GM23338 (cell line): ENCODE results near the gene MCM9. TPM values are rescaled to one million over a fixed set of nuclear protein-coding genes. Genes with fewer than 3 reads are reported as not detected.

Experiments used
- ATAC-seq: fragments of 200-7000 bp; cut with Tn5 transposase; 3 replicates; pipeline ENCODE4 v1.9.1; 2020
- DNase-seq: peaks from one replicate; pipeline ENCODE4 v3.0.0-alpha.2; 2015; ENCODE audit warnings: low spot score
- H2AFZ ChIP-seq: fragments of 200-600 bp; sonication (generic); 2 replicates; pipeline ENCODE4 v1.8.0; 2016; ENCODE audit warnings: antibody characterized with exemption, mild to moderate bottlenecking, moderate library complexity
- H3F3A ChIP-seq: fragments of 200-600 bp; sonication (generic); replicated peaks from 2 replicates; pipeline ENCODE4 v1.8.0; 2017; ENCODE audit warnings: antibody characterized with exemption, mixed run types, low read depth
- H3K27ac ChIP-seq: fragments of 200-600 bp; sonication (generic); 2 replicates; pipeline ENCODE4 v1.6.1; 2016; ENCODE audit warnings: low read depth
- H3K27me3 ChIP-seq: fragments of 200-600 bp; sonication (generic); 2 replicates; pipeline ENCODE4 v1.8.0; 2016; ENCODE audit warnings: mild to moderate bottlenecking, mixed run types, moderate library complexity; ENCODE audit not compliant: insufficient read depth
- H3K36me3 ChIP-seq: fragments of 200-600 bp; sonication (generic); 2 replicates; pipeline ENCODE4 v1.8.0; 2016; ENCODE audit warnings: mild to moderate bottlenecking; ENCODE audit not compliant: insufficient read depth
- H3K4me1 ChIP-seq: fragments of 200-600 bp; sonication (generic); 2 replicates; pipeline ENCODE4 v1.8.0; 2016; ENCODE audit warnings: mild to moderate bottlenecking, moderate library complexity; ENCODE audit not compliant: insufficient read depth
- H3K4me2 ChIP-seq: fragments of 200-600 bp; sonication (generic); 2 replicates; pipeline ENCODE4 v1.7.1; 2017; ENCODE audit warnings: mixed run types
- H3K4me3 ChIP-seq: fragments of 200-600 bp; sonication (generic); 2 replicates; pipeline ENCODE4 v1.6.1; 2016; ENCODE audit warnings: mixed run types
- H3K79me2 ChIP-seq: fragments of 200-600 bp; sonication (generic); replicated peaks from 2 replicates; pipeline ENCODE4 v1.8.0; 2017; ENCODE audit warnings: mild to moderate bottlenecking; ENCODE audit not compliant: insufficient read depth
- H3K9me2 ChIP-seq: fragments of 200-600 bp; sonication (generic); 2 replicates; pipeline ENCODE4 v1.8.0; 2017; ENCODE audit not compliant: insufficient read depth
- H4K20me1 ChIP-seq: fragments of 200-600 bp; sonication (generic); replicated peaks from 2 replicates; pipeline ENCODE4 v1.8.0; 2017; ENCODE audit warnings: mild to moderate bottlenecking; ENCODE audit not compliant: insufficient read depth
- H3K27ac Mint-ChIP-seq: 2 replicates; pipeline ENCODE4 v1.8.0; 2020; ENCODE audit warnings: inconsistent platforms, mild to moderate bottlenecking, moderate library complexity, mixed read lengths
- H3K27me3 Mint-ChIP-seq: 3 replicates; pipeline ENCODE4 v1.8.0; 2022; ENCODE audit warnings: low read depth, mild to moderate bottlenecking, moderate library complexity, mixed read lengths, inconsistent platforms; ENCODE audit not compliant: insufficient read depth, poor library complexity
- H3K36me3 Mint-ChIP-seq: 3 replicates; pipeline ENCODE4 v1.8.0; 2021; ENCODE audit warnings: low read depth, mild to moderate bottlenecking, inconsistent platforms, moderate library complexity, mixed read lengths
- H3K4me1 Mint-ChIP-seq: 3 replicates; pipeline ENCODE4 v1.8.0; 2020; ENCODE audit warnings: mild to moderate bottlenecking, inconsistent platforms, mixed read lengths
- H3K4me3 Mint-ChIP-seq: 3 replicates; pipeline ENCODE4 v1.8.0; 2021; ENCODE audit warnings: moderate library complexity, mild to moderate bottlenecking, inconsistent platforms, mixed read lengths
- H3K9me3 Mint-ChIP-seq: 3 replicates; pipeline ENCODE4 v1.8.0; 2020; ENCODE audit warnings: moderate library complexity, mild to moderate bottlenecking, inconsistent platforms, mixed read lengths
- CREB1 ChIP-seq: fragments of 250-450 bp; sonication (Bioruptor Pico); IDR thresholded peaks from 2 replicates; pipeline ENCODE4 v1.5.0; 2020; ENCODE audit warnings: low read depth, mild to moderate bottlenecking, moderate library complexity
- CTCF ChIP-seq, 2 experiments: fragments of 200-600 bp in 1 of 2; sonication (generic) in 1 of 2; conservative IDR thresholded peaks; 2 replicates each; pipeline versions ENCODE4 v1.5.1 to v1.6.1; 2016 to 2017; ENCODE audit warnings: antibody characterized with exemption in 2 of 2, low read depth in 2 of 2, mild to moderate bottlenecking in 2 of 2, moderate library complexity in 1 of 2
- EZH2 ChIP-seq: fragments of 200-600 bp; sonication (generic); IDR thresholded peaks from one replicate; pipeline ENCODE4 v1.8.0; 2017; ENCODE audit warnings: antibody characterized with exemption, mild to moderate bottlenecking, low read depth; ENCODE audit not compliant: unreplicated experiment
- EZH2phosphoT487 ChIP-seq: fragments of 200-600 bp; sonication (generic); IDR thresholded peaks from one replicate; pipeline ENCODE4 v1.8.1; 2018; ENCODE audit warnings: antibody characterized with exemption; ENCODE audit not compliant: unreplicated experiment
- JUNB ChIP-seq: IDR thresholded peaks from one replicate; pipeline ENCODE4 v1.6.1; 2016; ENCODE audit warnings: antibody characterized with exemption; ENCODE audit not compliant: unreplicated experiment
- NANOG ChIP-seq: IDR thresholded peaks from 2 replicates; pipeline ENCODE4 v1.6.1; 2016; ENCODE audit warnings: antibody characterized with exemption, borderline replicate concordance
- POLR2AphosphoS5 ChIP-seq: IDR thresholded peaks from 2 replicates; pipeline ENCODE4 v1.6.1; 2016; ENCODE audit warnings: antibody characterized with exemption, low read depth
- REST ChIP-seq: IDR thresholded peaks from one replicate; pipeline ENCODE4 v1.6.1; 2018; ENCODE audit warnings: antibody characterized with exemption; ENCODE audit not compliant: unreplicated experiment
- STAT1 ChIP-seq: IDR thresholded peaks from one replicate; pipeline ENCODE4 v1.6.1; 2016; ENCODE audit warnings: antibody characterized with exemption; ENCODE audit not compliant: unreplicated experiment
- ZNF114 ChIP-seq: fragments of 250-450 bp; sonication (Bioruptor Pico); IDR thresholded peaks from 2 replicates; pipeline ENCODE4 v1.5.0; 2020; ENCODE audit warnings: mild to moderate bottlenecking, moderate library complexity
- ZNF462 ChIP-seq: fragments of 250-450 bp; sonication (Bioruptor Pico); IDR thresholded peaks from 2 replicates; pipeline ENCODE4 v1.5.0; 2020; ENCODE audit warnings: mild to moderate bottlenecking, moderate library complexity
- polyA plus RNA-seq: library from polyadenylated mRNA; unstranded; fragments of >200 nt; fragmentation: Nextera tagmentation; extraction: Ambion mirVana; gene quantifications from 2 replicates; pipeline ENCODE4 v1.2.1, GENCODE V29; 2016
- total RNA-seq: library from RNA; depleted of rRNA; stranded (reverse); fragments of >200 nt; shearing (Covaris generic); gene quantifications from 2 replicates; pipeline ENCODE4 v1.2.3, GENCODE V29; 2014

Gene MCM9
- total and polyA plus RNA-seq, 2 experiments from 2014 or later: 14.9 to 16.6 TPM

DNA sequence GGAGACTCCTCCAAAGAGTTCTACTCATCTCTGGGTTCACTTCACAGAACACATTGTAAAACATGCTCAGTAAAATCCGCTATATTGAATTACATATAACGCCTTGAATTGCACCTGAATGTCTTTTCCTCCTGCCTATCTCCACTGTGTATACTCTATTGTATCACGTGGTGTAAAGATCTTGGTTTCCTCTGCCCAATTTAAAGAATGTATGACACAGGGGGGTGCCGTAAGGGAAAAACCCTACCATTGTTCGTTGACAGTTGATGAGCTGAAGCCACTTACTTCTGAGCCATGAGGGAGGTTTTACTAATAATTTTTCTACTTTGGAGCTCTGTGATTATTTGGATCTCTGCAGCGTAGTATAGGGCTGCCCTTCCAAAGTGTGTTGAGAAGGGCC is 35.0 kb downstream of the MCM9 start:
- Histone ChIP-seq H4K20me1 (peaks cover 39% of the 10 kb centered on the region), H3K36me3 (peaks cover 11% of the 10 kb centered on the region; the same call in 1 of the 2 replicates), H3K27me3 (no peaks in the 10 kb centered on the region), H3K4me3 (no peak overlapping the region), H2AFZ (no peak overlapping the region), H3K9me2 (no peaks in the 10 kb centered on the region), H3K4me1 (peaks cover 34% of the 10 kb centered on the region), H3K79me2 (peaks cover 88% of the 10 kb centered on the region), H3K27ac (no peak overlapping the region), H3K4me2 (peak overlapping the region; percentile 16), H3F3A (no peaks in the 10 kb centered on the region)
- DNase-seq (peak; percentile 20), ATAC-seq (peak; percentile 49)
- H3K27me3 Mint-ChIP-seq: peaks cover 2% of the 10 kb centered on the region
- TF ChIP-seq JUNB (no peak), CTCF (conservative IDR thresholded peaks at IDR 0.05; ENCODE audit: low read depth in 2 of 2) (no peak), STAT1 (no peak), ZNF114 (no peak), CREB1 (no peak), NANOG (no peak)
- H3K4me3 Mint-ChIP-seq: peak overlapping the region; percentile 10; the same call in 2 of the 3 replicates
- H3K27ac Mint-ChIP-seq: peak overlapping the region; percentile 21; the same call in 1 of the 2 replicates
- H3K9me3 Mint-ChIP-seq: no peaks in the 10 kb centered on the region
- H3K4me1 Mint-ChIP-seq: peaks cover 33% of the 10 kb centered on the region
- H3K36me3 Mint-ChIP-seq: peaks cover 66% of the 10 kb centered on the region

DNA sequence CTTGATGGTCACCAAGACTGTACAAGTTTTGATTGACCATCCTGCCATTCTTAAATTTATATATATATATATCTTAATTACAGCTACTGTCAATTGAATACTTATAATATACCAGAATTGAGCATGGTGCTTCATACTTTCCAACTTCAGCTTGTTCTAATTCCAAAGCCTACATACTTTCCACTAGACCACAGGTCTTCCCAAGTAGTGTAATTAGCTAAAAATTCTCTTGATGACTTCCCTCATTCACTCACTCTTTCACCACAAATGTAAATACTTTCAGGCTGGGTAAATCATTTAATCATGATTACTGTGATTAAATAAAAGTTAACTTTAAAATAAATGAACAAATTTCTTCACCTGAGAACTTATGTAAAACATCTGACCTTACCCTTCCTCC is 37.6 kb downstream of the MCM9 start:
- Histone ChIP-seq H3K27ac (no peak overlapping the region), H4K20me1 (peaks cover 31% of the 10 kb centered on the region), H3K4me3 (no peak overlapping the region), H3K4me1 (peaks cover 35% of the 10 kb centered on the region), H3K27me3 (no peaks in the 10 kb centered on the region), H3F3A (no peaks in the 10 kb centered on the region), H3K9me2 (no peaks in the 10 kb centered on the region), H3K4me2 (peak overlapping the region; percentile 18; the same call in 1 of the 2 replicates), H2AFZ (no peak overlapping the region), H3K36me3 (peaks cover 11% of the 10 kb centered on the region; the same call in 1 of the 2 replicates), H3K79me2 (peaks cover 77% of the 10 kb centered on the region)
- Mint-ChIP-seq H3K36me3 (peaks cover 51% of the 10 kb centered on the region), H3K4me3 (peak overlapping the region; percentile 43; the same call in 1 of the 3 replicates), H3K27ac (peak overlapping the region; percentile 49; the same call in 1 of the 2 replicates), H3K9me3 (no peaks in the 10 kb centered on the region), H3K4me1 (peaks cover 41% of the 10 kb centered on the region), H3K27me3 (peaks cover 12% of the 10 kb centered on the region)
- ATAC-seq (no peak), DNase-seq (no peak)
- no peak for TF ChIP-seq NANOG
- no peak for TF ChIP-seq EZH2phosphoT487
- no peak for TF ChIP-seq REST
- no peak for TF ChIP-seq EZH2
- no peak for TF ChIP-seq JUNB
- TF ChIP-seq STAT1: no peak
- no peak for TF ChIP-seq ZNF462 (CRISPR knock-in tag)
- no peak for TF ChIP-seq POLR2AphosphoS5
